Stimulated activated naive B cell treated with anti-CD40 and anti-IgM and Interleukin-4, amounts not matched to agents 10 μg/mL and 1 μg/mL and 100 μg/mL, for 72 hours (primary cell): Measurements from ENCODE around the gene COMP.
"Not testable (repeated sequence)": the region's sequence is repeated elsewhere in the genome, so short reads cannot be mapped to it uniquely, and the experiment has no call there.

ENCODE experiments used
- ATAC-seq, 2 donors: fragments of 150-1000 bp; cut with Tn5 transposase; replicated peaks; 2 replicates each; pipeline ENCODE4 v1.10.0; 2021; ENCODE audit warnings: moderate library complexity in 1 of 2
- DNase-seq: peaks from one replicate; pipeline ENCODE4 v3.0.0; 2021
- H3K27ac Mint-ChIP-seq: one replicate; pipeline ENCODE4 v1.8.0; 2022; ENCODE audit warnings: mild to moderate bottlenecking, mixed read lengths
- H3K27me3 Mint-ChIP-seq, 2 donors: one replicate each; pipeline ENCODE4 v1.8.0; 2022; ENCODE audit warnings: mixed read lengths in 2 of 2
- H3K36me3 Mint-ChIP-seq, 2 donors: one replicate each; pipeline ENCODE4 v1.8.0; 2022; ENCODE audit warnings: mixed read lengths in 2 of 2, mild to moderate bottlenecking in 1 of 2
- H3K4me1 Mint-ChIP-seq, 2 donors: one replicate each; pipeline ENCODE4 v1.8.0; 2022; ENCODE audit warnings: mixed read lengths in 2 of 2, mild to moderate bottlenecking in 1 of 2
- H3K4me3 Mint-ChIP-seq, 2 donors: one replicate each; pipeline ENCODE4 v1.8.0; 2022; ENCODE audit warnings: mild to moderate bottlenecking in 2 of 2, mixed read lengths in 2 of 2, moderate library complexity in 1 of 2
- H3K9me3 Mint-ChIP-seq, 2 donors: one replicate each; pipeline ENCODE4 v1.8.0; 2022; ENCODE audit warnings: mixed read lengths in 2 of 2, mild to moderate bottlenecking in 1 of 2

The COMP gene

DNA sequence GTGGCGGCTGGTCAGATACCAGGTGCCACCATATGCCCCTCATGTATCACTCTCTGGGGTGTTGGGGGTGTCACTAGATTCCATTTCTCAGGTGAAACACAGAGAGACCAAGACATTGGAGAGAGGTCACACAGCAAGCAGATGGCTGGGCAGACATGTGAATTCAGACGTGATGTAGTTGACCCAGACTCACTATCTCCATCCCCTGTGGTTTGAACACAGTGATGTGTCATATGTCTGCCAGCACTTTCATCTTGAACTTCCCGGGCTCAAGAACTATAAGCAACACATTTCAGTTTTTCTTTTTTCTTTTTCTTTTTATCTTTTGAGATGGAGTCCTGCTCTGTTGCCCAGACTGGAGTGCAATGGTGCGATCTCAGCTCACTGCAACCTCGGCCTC lies 24.6 kb upstream of the COMP start:
- Mint-ChIP-seq H3K27me3 (peaks cover 5 to 14% of the 10 kb centered on the region in 2 donors), H3K4me3 (no peak overlapping the region), H3K4me1 (no peaks in the 10 kb centered on the region), H3K9me3 (no peaks in the 10 kb centered on the region), H3K27ac (no peak overlapping the region), H3K36me3 (no peaks in the 10 kb centered on the region)
- DNase-seq, result no peak
- no peak for ATAC-seq

DNA sequence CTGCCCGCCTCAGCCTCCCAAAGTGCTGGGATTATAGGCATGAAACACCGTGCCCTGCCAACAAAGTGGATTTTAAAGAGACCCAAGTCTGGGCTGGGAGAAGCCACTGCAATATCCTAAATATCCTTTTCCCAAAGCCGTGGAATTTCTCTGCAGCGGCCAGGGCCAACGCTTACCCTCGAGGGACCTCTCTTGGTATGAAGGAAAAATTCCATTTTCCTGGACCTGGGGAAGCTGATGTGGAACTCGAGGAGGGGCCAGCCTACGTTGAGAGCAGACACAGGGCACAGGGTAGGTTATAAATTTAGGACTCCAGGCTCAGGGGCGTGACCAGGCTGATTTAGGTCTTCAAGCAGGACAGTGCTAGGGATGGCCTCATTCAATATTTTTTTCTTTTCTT lies 23.0 kb upstream of the COMP start:
- H3K4me1 Mint-ChIP-seq, result peaks cover 3 to 7% of the 10 kb centered on the region in 2 donors
- ATAC-seq (no peak), DNase-seq (no peak)
- H3K36me3 Mint-ChIP-seq, result no peaks in the 10 kb centered on the region
- H3K9me3 Mint-ChIP-seq, result no peaks in the 10 kb centered on the region
- H3K4me3 Mint-ChIP-seq, result no peak overlapping the region
- no peak overlapping the region for H3K27ac Mint-ChIP-seq
- H3K27me3 Mint-ChIP-seq, result peaks cover 8 to 22% of the 10 kb centered on the region in 2 donors

DNA sequence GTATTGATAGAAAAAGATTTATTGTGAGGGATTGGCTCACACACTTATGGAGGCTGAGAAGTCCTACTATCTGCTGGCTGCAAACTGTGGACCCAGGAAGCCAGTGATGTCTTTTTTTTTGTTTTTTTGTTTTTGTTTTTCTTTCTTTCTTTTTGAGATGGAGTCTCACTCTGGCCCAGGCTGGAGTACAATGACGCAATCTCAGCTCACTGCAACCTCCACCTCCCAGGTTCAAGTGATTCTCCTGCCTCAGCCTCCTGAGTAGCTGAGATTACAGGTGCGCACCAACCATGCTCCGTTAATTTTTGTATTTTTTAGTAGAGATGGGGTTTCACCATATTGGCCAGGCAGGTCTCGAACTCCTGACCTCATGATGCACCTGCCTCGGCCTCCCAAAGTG lies 20.5 kb upstream of the COMP start:
- H3K27ac Mint-ChIP-seq, H3K4me3 Mint-ChIP-seq: not testable (repeated sequence)

DNA sequence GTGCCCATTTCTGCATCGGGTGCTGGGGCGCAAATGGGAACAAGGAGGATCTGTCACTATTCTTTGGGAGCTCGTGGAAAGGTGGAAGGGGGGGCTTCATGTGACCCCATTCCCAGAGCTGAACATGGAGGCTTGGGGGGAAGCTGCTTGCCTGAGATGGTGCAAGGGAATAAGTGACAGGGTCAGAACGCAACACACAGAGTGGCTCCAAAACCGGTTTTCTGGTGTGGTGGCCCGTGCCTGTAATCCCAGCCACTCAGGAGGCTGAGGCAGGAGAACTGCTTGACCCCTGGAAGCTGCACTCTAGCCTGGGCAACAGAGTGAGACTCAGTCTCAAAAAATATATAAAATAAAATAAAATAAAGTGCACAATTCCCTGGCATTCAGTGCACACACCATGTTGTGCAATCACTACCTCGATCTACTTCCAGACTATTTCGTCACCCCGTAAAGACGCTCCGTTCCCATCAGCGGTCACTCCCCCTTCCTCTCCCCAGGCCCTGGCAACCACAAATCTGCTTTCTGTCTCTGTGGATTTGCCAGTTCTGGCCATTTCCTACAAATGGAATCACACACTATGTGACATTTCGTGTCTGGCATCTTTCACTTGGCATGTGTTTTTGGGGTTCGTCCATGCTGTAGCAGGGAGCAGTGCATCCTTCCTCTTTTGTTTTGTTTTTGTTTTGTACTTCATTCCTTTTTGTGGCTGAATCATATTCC lies 18.2 kb upstream of the COMP start:
- Mint-ChIP-seq H3K27me3 (peaks cover 8 to 39% of the 10 kb centered on the region in 2 donors), H3K4me1 (peaks cover 3 to 7% of the 10 kb centered on the region in 2 donors), H3K27ac (no peak overlapping the region), H3K9me3 (no peaks in the 10 kb centered on the region), H3K36me3 (no peaks in the 10 kb centered on the region), H3K4me3 (no peak overlapping the region)
- no peak for DNase-seq
- no peak for ATAC-seq

More for the DNA sequence above, 20.5 kb upstream of the COMP start:
- not testable (repeated sequence) for H3K9me3 Mint-ChIP-seq, H3K4me1 Mint-ChIP-seq, ATAC-seq, DNase-seq, H3K36me3 Mint-ChIP-seq
- peaks cover 8 to 39% of the 10 kb centered on the region in 2 donors for H3K27me3 Mint-ChIP-seq

DNA sequence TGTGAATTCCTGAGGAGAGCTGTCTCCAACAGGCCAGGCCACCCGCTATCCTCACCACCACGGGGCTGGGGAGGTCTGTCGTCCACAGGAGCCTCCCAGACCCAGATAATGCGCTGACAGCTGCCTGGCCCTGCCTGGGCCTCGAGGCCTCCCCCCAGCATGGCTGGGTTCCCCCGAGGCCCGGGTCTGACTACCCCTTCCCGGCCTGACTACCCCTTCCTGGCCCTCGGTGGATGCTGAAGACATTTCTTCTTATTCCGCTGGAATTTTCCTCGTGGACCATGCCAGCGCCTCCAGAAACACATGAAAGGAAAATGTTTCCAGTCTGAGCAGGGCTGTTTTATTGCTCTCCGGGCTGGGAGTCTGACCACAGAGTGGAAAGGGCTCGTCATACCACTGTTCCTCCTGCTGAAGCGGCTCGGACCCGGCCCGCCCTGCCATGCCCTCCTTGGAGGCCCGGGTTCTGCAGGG lies 16.8 kb upstream of the COMP start:
- Mint-ChIP-seq H3K4me1 (peaks cover 3 to 7% of the 10 kb centered on the region in 2 donors), H3K4me3 (no peak overlapping the region), H3K9me3 (peaks cover 1 to 5% of the 10 kb centered on the region in 2 donors), H3K36me3 (no peaks in the 10 kb centered on the region), H3K27me3 (peaks cover 14 to 45% of the 10 kb centered on the region in 2 donors), H3K27ac (no peak overlapping the region)
- no peak for ATAC-seq
- DNase-seq, result no peak

DNA sequence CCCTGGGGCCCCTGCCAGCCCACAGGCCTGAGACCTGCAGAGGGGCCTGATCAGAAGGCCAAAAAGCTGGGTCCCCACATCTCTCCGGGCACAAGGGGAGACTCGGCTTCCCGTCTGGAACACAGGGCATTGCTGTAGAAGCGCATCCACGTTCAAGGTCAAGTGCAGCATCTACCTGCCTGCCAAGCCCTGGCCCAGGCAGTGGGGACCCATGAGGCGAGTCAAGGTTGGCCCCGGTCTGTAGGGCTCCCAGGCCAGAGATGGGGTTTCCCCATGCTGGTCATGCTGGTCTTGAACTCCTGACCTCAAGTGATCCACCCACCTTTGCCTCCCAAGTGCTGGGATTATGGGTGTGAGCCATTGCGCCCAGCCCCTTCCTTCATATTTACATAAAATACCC lies 13.5 kb upstream of the COMP start:
- no peak overlapping the region for H3K4me3 Mint-ChIP-seq
- peaks cover 14 to 43% of the 10 kb centered on the region in 2 donors for H3K27me3 Mint-ChIP-seq
- peaks cover 2 to 5% of the 10 kb centered on the region in 2 donors for H3K4me1 Mint-ChIP-seq
- H3K27ac Mint-ChIP-seq, result no peak overlapping the region
- H3K9me3 Mint-ChIP-seq, result peaks cover 1 to 5% of the 10 kb centered on the region in 2 donors
- DNase-seq (no peak), ATAC-seq (no peak)
- H3K36me3 Mint-ChIP-seq, result no peaks in the 10 kb centered on the region

DNA sequence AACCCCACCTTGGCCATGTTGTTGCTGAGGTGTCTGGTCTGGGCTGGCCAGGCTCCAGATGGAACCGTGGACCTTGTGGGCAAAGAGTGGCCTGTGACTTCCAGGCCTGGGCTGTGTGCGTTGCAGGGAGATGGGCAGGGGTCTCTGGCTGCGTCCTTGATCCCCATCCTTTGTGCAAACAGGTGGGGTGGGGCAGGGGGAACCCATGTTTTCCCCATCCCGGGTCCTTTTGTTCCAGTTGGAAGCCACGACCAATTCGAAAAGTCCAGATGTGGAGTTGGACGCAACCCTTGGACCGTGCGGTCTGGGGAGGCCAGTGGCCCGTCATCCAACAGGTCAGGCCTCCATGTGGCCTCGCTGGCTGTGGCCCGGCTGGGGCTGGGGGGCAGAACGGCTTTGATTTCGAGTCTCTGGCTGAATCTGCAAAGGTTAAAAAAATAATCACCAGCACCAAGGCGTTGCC lies 13.1 kb upstream of the COMP start:
- Mint-ChIP-seq H3K9me3 (peaks cover 1 to 5% of the 10 kb centered on the region in 2 donors), H3K27ac (no peak overlapping the region)
- ATAC-seq, result no peak

DNA sequence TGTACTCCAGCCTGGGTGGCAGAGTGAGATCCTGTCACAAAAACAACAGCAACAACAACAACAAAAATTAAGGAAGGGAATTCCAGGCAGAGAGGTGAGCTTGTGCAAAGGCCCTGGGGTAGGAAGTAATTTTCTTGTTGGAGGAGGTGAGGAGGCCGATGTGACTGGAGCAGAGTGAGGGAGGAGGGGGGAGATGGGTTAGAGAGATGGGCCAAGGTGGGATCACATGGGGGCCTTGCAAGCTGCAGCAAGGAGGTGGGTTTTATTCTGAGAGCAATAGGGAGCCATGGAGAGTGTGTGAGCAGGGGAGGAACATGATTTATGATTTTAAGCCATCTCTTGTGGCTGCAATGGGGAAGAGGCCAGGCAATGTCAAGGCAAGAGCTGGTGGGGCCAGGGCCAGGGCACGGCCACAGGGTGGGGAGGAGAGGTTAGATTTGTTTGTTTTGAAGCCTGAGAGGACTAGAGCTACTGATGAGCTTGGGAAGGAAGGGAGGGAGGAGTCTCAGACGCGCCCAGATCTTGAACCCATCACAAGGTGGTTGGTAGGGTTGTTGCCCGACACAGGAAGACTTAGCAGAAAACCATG lies 12.5 kb upstream of the COMP start:
- Mint-ChIP-seq H3K36me3 (no peaks in the 10 kb centered on the region), H3K9me3 (peaks cover 1 to 5% of the 10 kb centered on the region in 2 donors), H3K27ac (no peak overlapping the region), H3K27me3 (peaks cover 11 to 33% of the 10 kb centered on the region in 2 donors), H3K4me3 (no peak overlapping the region), H3K4me1 (no peaks in the 10 kb centered on the region)
- DNase-seq (no peak), ATAC-seq (no peak)

More for the DNA sequence above, 13.1 kb upstream of the COMP start:
- DNase-seq, result no peak
- Mint-ChIP-seq H3K4me1 (peaks cover 0 to under 1% of the 10 kb centered on the region in 2 donors), H3K4me3 (no peak overlapping the region), H3K27me3 (peaks cover 11 to 38% of the 10 kb centered on the region in 2 donors), H3K36me3 (no peaks in the 10 kb centered on the region)

DNA sequence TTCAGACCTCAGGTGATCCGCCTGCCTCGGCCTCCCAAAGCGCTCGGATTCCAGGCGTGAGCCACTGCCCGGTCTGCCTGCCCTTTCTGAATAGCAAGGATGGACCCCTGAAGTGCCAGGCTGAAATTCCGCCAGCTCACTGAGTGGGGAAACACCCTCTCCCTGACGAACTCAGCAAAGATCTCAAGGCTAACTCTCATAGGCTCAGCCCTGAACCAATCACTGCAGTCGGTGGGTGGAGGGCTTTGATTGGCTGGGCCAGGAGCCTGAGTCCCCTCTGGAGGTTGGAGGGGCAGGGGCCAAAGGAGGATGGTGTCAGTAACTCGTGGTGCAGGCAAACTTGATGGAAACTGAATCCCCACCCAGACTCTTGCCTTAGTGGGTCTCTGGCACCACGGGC lies 11.2 kb upstream of the COMP start:
- H3K4me3 Mint-ChIP-seq, result no peak overlapping the region
- no peak for ATAC-seq
- H3K27ac Mint-ChIP-seq, result no peak overlapping the region
- H3K9me3 Mint-ChIP-seq, result peaks cover 1 to 5% of the 10 kb centered on the region in 2 donors
- no peaks in the 10 kb centered on the region for H3K36me3 Mint-ChIP-seq
- no peaks in the 10 kb centered on the region for H3K4me1 Mint-ChIP-seq
- DNase-seq, result no peak
- H3K27me3 Mint-ChIP-seq, result peaks cover 13 to 30% of the 10 kb centered on the region in 2 donors

DNA sequence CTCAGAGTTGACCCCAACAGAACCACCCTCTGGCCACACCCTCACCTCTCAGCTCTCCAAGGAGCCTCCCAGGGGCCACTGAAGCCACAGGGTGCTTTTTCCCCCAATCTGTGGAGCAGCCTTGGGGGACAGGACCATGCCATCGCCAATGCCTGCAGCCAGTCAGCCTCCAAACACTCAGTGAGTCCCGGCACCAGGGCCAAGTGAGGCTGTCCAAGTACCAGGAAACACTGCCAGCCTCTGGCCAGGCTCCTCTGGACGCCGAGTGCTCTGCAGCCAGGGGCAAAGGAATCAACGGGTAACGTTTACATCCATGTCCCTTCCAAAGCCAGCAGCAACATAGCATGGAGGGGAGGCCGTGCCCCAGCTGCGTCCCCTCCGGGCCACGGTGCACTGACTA lies 9.5 kb upstream of the COMP start:
- ATAC-seq (no peak), DNase-seq (no peak)
- Mint-ChIP-seq H3K36me3 (no peaks in the 10 kb centered on the region), H3K4me3 (no peak overlapping the region), H3K9me3 (peaks cover 1 to 5% of the 10 kb centered on the region in 2 donors), H3K27ac (no peak overlapping the region), H3K27me3 (peaks cover 18 to 43% of the 10 kb centered on the region in 2 donors), H3K4me1 (no peaks in the 10 kb centered on the region)

DNA sequence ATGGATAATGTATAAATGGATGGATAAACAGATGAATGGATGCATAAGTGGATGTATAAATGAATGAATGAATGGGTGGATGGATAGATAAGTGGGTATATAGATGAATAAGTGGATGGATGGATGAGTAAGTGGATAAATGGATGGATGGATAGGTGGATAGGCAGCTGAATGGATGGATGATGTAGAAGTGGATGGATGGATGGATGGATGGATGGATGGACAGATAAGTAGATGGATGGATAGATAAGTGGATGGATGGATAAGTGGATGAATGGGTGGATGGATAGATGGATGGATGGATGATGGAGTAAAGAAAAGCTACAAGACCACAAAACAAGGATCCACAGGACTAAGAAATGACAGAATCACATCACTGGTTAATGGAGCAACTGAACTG lies 9.0 kb upstream of the COMP start:
- H3K4me3 Mint-ChIP-seq, result no peak overlapping the region
- H3K4me1 Mint-ChIP-seq, result no peaks in the 10 kb centered on the region
- H3K9me3 Mint-ChIP-seq, result peaks cover 1 to 5% of the 10 kb centered on the region in 2 donors
- no peaks in the 10 kb centered on the region for H3K36me3 Mint-ChIP-seq
- H3K27me3 Mint-ChIP-seq, result peaks cover 18 to 43% of the 10 kb centered on the region in 2 donors
- no peak overlapping the region for H3K27ac Mint-ChIP-seq
- DNase-seq, result no peak
- no peak for ATAC-seq

DNA sequence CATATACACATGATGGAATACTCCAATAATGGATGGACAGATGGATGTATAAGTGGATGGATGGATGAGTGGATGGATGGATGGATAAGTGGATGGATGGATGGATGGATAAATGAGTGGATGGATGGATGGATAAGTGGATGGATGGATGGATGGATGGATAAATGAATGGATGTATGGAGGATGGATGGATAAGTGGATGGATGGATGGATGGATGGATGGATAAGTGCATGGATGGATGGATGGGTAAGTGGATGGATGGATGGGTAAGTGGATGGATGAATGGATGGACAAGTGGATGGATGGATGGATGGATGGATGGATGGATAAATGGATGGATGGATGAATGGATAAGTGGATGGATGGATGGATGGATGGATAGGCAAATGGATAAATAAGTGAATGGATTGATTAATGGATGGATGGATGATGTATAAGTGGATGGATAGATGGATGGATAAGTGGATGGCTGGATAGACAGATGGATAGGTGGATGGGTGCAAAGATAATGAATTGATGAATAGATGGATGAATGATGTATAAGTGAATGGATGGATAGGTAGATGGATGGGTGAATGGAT lies 8.4 kb upstream of the COMP start:
- peaks cover 18 to 43% of the 10 kb centered on the region in 2 donors for H3K27me3 Mint-ChIP-seq
- peaks cover 1 to 5% of the 10 kb centered on the region in 2 donors for H3K9me3 Mint-ChIP-seq
- no peaks in the 10 kb centered on the region for H3K4me1 Mint-ChIP-seq
- ATAC-seq (no peak), DNase-seq (no peak)
- H3K4me3 Mint-ChIP-seq, result no peak overlapping the region
- H3K36me3 Mint-ChIP-seq, result no peaks in the 10 kb centered on the region
- H3K27ac Mint-ChIP-seq, result no peak overlapping the region

DNA sequence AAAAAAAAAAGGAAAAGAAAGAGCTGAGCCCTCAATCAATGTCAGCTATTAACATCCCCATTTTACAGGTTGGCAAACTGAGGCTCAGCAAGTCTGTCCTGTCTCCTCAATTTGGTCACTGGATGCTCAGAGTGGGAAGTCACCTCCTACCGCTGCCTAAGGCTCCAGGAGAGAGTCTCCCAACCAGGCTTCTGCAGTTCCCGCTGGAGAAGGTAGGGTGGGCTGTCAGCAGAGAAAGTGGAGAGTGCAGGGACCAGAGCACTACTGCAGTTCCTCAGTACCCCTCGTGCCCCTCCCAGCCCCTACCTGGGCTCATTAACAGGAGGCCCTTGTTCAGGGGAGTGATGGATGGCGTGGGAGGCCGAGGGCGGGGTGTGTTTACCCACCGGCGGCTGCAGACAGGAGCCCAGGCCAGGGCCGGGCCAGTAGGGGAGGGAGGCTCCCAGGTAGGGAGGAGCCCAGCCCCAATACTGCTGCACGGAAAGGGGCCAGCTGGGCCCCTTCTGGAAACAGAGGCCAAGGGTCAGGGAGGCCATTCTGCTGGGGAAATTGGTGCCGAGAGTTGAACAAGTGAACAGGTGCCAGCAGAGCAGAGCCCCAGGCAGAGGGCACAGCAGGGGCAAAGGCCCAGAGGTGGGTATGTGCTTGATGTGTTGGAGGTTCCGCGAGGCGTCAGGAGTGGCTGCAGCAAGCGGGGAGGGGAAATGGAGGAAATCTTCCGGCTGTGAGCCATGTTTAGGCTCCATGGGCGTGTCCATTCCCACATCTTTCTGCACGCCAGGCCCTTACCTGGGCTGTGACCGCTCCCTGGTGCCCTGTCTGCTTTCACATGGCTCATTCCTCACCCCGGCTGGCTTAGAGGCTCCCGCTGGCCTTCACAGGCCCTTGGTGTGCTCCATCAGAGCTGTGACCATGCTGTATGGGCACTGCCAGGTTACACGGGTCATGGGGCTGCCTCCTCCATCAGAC lies 7.6 kb upstream of the COMP start:
- ATAC-seq (no peak), DNase-seq (no peak)
- Mint-ChIP-seq H3K4me3 (no peak overlapping the region), H3K9me3 (peaks cover 1 to 5% of the 10 kb centered on the region in 2 donors), H3K36me3 (no peaks in the 10 kb centered on the region), H3K27ac (no peak overlapping the region), H3K27me3 (peaks cover 21 to 45% of the 10 kb centered on the region in 2 donors), H3K4me1 (no peaks in the 10 kb centered on the region)

DNA sequence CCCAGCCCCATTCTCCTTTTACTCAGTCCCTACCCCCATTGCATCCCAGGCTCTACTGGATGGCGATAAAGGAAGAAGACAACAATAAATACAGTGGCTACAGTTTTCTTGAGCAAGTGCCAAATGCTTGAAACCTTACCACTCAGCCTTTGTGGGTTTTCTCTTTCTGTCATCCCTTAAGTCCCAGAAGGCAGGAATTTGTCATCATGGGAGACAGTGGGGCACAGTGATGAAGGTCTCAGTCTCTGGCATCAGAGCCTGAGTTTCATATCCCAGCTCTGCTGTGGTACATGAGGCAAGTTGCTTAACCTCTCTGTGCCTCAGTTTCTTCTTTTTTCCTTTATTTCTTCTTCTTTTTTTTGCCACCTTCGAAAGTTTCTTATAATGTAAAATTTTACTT lies 5.1 kb upstream of the COMP start:
- Mint-ChIP-seq H3K4me1 (no peaks in the 10 kb centered on the region), H3K9me3 (no peaks in the 10 kb centered on the region), H3K27ac (no peak overlapping the region), H3K27me3 (peaks cover 25 to 49% of the 10 kb centered on the region in 2 donors), H3K36me3 (no peaks in the 10 kb centered on the region), H3K4me3 (no peak overlapping the region)
- DNase-seq (no peak), ATAC-seq (no peak)
